GM06990 (cell line): ENCODE results near the gene NFE2L3.

Experiments used
- DNase-seq: peaks from one replicate; pipeline ENCODE4 v3.0.0-alpha.2; 2011; ENCODE audit not compliant: insufficient read length; ENCODE audit errors: extremely low read depth
- H3K27me3 ChIP-seq: replicated peaks from 2 replicates; pipeline ENCODE4 v1.6.0; 2011; ENCODE audit warnings: low read length; ENCODE audit not compliant: control insufficient read depth, insufficient read depth
- H3K36me3 ChIP-seq: 2 replicates; pipeline ENCODE4 v1.5.1; 2011; ENCODE audit warnings: low read length; ENCODE audit not compliant: control insufficient read depth, insufficient read depth
- H3K4me3 ChIP-seq: replicated peaks from 2 replicates; pipeline ENCODE4 v1.5.1; 2011; ENCODE audit warnings: low read depth, mild to moderate bottlenecking, control low read depth, low read length
- TF ChIP-seq, protein P1 (sequence below): IDR thresholded peaks from 2 replicates; pipeline ENCODE4 v1.5.1; 2011; ENCODE audit warnings: low read length, control low read depth, mild to moderate bottlenecking, inconsistent platforms; ENCODE audit not compliant: insufficient read depth, poor library complexity, severe bottlenecking

The NFE2L3 gene

DNA sequence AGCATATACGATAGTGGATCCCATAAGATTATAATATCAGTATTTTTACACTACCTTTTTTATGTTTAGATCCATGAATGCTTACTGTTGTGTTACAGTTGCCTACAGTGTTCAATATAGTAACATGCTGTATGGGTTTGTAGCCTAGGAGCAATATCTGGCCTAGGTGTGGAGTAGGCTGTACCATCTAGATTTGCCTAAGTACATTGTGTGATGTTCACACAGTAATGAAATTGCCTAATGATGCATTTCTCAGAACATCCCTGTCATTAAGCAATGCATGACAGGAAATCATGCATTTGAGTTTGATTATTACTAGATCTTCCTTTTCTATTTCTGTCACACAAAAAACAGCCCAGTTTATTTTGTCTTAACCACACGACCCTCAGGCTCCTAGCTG is 64.1 kb downstream of the NFE2L3 start:
- Histone ChIP-seq H3K27me3 (no peaks in the 10 kb centered on the region), H3K36me3 (peaks cover 1% of the 10 kb centered on the region), H3K4me3 (no peak overlapping the region)
- TF ChIP-seq, protein P1, sequence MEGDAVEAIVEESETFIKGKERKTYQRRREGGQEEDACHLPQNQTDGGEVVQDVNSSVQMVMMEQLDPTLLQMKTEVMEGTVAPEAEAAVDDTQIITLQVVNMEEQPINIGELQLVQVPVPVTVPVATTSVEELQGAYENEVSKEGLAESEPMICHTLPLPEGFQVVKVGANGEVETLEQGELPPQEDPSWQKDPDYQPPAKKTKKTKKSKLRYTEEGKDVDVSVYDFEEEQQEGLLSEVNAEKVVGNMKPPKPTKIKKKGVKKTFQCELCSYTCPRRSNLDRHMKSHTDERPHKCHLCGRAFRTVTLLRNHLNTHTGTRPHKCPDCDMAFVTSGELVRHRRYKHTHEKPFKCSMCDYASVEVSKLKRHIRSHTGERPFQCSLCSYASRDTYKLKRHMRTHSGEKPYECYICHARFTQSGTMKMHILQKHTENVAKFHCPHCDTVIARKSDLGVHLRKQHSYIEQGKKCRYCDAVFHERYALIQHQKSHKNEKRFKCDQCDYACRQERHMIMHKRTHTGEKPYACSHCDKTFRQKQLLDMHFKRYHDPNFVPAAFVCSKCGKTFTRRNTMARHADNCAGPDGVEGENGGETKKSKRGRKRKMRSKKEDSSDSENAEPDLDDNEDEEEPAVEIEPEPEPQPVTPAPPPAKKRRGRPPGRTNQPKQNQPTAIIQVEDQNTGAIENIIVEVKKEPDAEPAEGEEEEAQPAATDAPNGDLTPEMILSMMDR, result no peak
- no peak for DNase-seq

DNA sequence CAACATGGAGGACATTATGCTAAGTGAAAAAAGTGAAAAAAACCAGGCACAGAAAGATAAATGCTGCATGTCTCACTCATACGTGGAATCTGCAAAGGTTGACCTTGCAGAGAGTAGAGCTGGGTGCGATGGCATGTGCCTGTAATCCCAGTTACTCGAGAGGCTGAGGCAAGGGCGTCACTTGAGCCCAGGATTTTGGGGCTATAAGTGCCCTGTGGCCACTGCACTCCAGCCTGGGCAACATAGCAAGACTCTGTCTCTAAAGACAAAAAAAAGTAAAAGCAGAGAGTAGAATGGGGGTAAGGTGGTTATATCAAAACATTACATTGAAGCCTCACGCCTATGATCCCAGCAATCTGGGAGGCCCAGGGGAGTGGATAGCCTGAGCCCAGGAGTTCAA is 72.4 kb downstream of the NFE2L3 start:
- Histone ChIP-seq H3K4me3 (no peak overlapping the region), H3K27me3 (no peaks in the 10 kb centered on the region), H3K36me3 (no peaks in the 10 kb centered on the region)
- TF ChIP-seq, protein P1, result no peak
- no peak for DNase-seq

DNA sequence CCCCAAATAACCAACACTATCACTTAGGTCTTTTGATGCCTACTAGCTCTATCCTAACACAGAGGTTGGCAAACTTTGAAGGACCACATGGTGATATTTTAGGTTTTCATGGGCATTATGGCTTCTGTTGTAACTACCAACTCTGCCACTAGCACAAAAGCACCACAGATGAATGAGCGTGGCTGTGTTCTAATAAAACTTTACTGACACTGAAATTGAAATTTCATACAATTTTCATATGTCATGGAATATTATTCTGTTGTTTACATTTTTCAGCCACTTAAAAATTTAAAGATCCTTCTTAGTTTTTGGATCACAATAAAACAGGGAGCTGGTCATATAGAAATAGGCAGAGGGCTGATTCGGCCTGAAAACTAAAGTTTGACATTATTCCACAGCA is 76.0 kb downstream of the NFE2L3 start:
- Histone ChIP-seq H3K27me3 (no peaks in the 10 kb centered on the region), H3K36me3 (no peaks in the 10 kb centered on the region), H3K4me3 (no peak overlapping the region)
- TF ChIP-seq, protein P1, result no peak
- no peak for DNase-seq

DNA sequence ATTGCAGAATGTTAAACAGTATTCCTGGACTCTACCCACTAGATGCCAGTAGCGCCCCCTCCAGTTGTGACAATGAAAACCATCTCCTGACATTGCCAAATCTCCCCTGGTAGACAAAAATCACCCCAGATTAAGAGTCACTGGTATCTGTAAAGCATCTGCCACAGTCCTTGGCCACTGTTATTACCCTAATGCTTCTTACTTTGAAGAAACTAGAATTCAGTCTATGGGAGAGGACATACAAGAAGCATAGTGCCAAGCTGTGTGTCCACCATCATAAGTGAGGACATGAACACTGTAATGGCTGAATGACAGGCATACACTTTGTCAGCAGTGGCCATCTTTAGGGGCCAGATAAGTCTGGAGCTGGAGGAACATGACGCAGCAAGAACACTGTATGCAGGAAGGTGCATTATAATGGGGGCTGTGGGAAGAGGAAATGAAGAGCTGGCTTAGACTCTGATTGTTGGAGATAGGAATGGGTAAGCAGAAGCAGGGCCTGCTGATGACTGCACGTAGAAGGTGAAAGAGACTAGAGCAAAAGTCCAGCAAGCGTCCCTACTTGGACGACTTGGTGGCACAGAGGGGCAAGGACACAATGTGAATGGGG is 82.0 kb downstream of the NFE2L3 start:
- H3K36me3 ChIP-seq, result no peaks in the 10 kb centered on the region
- TF ChIP-seq, protein P1, result peak; percentile 15
- H3K27me3 ChIP-seq, result no peaks in the 10 kb centered on the region
- H3K4me3 ChIP-seq, result no peak overlapping the region
- DNase-seq, result no peak
